Measurements from ENCODE around the gene TFAP2E.

The TFAP2E gene

DNA sequence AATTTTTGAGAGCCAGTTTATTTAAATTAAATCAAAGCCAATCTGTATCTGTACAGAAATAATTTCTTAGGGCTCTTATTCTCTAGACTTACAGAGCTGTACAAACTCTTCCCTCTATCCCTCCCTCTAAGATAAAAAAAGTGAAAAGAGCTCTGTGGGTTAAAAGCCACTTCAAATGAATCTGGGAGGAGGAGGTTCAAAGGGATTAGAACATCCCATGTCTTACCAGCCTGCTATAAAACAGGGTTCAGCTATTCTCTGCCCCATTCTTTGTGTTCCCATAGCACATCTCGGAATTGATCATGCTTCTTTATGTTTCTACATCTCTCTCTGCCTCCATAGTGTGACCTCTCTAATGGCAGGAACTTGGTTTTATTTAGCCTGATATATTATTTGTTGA lies 35.3 kb upstream of the TFAP2E start:
- FAIRE-seq, result no peak
- TF ChIP-seq POU2F2 (IDR thresholded peaks at IDR 0.05; ENCODE audit: low read depth, low read length) (no peak), POLR2AphosphoS5 (IDR thresholded peaks at IDR 0.05; ENCODE audit: low read depth, low read length) (no peak), TAF1 (IDR thresholded peaks at IDR 0.05; ENCODE audit: low read depth, low read length) (no peak), PAX5 (IDR thresholded peaks at IDR 0.05; ENCODE audit: insufficient read depth, low read length, severe bottlenecking) (no peak), POLR2A (IDR thresholded peaks at IDR 0.05; ENCODE audit: low read depth, low read length) (no peak), SPI1 (IDR thresholded peaks at IDR 0.05; ENCODE audit: low read depth, low read length) (no peak)

DNA sequence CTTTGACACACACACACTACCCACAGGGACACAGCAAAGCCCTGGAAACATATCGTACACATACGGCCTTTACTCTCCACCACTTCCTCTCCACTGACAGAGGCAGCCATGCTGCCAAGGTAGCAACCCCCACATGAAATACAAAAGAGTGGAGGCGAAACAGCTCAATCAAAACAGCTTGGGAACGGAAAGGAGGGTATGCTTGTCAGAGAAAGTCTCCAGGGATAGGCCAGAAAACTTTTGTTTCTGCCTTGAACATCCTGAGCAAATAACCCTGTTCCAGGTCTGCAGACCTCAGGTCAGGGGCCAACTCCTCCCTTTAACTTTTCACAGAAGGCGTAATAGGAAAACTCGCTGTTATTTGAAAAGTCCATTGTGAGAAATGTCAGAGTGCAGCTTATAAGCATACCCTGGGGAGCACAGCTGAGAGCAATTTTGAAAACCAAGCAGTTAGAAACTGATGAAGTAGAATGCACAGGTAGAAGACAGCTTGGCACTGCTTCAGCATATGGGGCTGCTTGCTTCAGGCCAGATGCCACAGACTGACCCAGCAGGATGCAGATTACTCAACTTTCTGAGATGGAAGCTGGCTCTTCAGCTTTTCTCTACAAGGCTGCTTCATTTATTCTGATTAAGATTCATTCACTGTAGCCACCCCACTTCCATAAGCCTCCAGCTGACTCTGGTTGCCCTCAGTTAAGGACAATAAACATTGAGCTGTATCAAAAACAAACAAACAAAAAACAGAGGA lies 33.9 kb upstream of the TFAP2E start:
- no peak for TF ChIP-seq POU2F2 (IDR thresholded peaks at IDR 0.05; ENCODE audit: low read depth, low read length)
- TF ChIP-seq POLR2AphosphoS5 (IDR thresholded peaks at IDR 0.05; ENCODE audit: low read depth, low read length), result no peak
- peak; percentile 45; the same call in 1 of the 2 replicates for TF ChIP-seq POLR2A (IDR thresholded peaks at IDR 0.05; ENCODE audit: low read depth, low read length)
- TF ChIP-seq SPI1 (IDR thresholded peaks at IDR 0.05; ENCODE audit: low read depth, low read length), result peak; percentile 81
- peak; percentile 24; the same call in 1 of the 2 replicates for TF ChIP-seq TAF1 (IDR thresholded peaks at IDR 0.05; ENCODE audit: low read depth, low read length)
- TF ChIP-seq PAX5 (IDR thresholded peaks at IDR 0.05; ENCODE audit: insufficient read depth, low read length, severe bottlenecking), result no peak
- FAIRE-seq (no peak), DNase-seq (ENCODE audit: insufficient read length, low spot score) (no peak)

More for the DNA sequence above, 35.3 kb upstream of the TFAP2E start:
- no peak for DNase-seq (ENCODE audit: insufficient read length, low spot score)

DNA sequence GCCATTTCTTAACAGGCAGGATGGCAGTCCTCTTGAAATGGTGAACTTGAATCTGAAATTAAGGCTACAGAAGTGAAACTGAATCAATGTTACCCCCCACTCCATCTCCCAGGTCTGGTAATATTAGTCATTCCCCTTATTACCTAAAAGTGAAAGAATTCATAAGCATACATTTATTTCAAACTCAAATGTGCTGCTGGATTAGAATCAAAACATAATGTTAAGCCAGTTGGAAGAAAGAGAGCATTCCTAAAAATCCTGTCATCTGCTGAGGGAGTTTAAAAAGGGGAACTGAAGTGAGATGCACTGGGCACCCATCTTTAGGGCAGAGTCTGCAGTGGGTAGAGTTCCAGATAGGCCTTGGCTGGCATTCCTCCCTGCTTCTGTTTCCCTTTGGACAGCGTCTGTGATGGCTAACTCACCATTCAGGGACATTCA lies 33.3 kb upstream of the TFAP2E start:
- TF ChIP-seq PAX5 (IDR thresholded peaks at IDR 0.05; ENCODE audit: insufficient read depth, low read length, severe bottlenecking), result no peak
- TF ChIP-seq SPI1 (IDR thresholded peaks at IDR 0.05; ENCODE audit: low read depth, low read length), result peak; percentile 73
- DNase-seq (ENCODE audit: insufficient read length, low spot score) (no peak), FAIRE-seq (peak; percentile 90)

DNA sequence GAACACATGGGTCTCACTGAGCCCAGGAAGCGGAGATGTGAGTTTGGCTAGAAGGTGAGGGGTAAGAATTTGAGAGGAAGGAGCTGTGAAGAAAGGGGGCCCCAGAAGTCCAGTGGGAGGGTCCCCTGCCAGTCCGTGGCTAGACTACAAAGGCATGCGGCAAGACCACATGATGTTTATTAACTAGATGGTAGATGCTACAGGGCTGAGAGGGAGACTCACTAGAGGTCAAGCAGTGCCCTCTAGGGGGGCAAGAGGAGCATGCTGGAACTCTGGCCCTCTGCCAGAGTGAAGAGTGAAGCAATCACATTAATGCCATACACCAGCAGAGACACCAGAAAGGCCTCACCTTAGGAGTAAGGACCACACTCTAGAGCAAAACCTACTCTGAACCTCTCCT lies 28.1 kb upstream of the TFAP2E start:
- DNase-seq (ENCODE audit: insufficient read length, low spot score), result no peak

DNA sequence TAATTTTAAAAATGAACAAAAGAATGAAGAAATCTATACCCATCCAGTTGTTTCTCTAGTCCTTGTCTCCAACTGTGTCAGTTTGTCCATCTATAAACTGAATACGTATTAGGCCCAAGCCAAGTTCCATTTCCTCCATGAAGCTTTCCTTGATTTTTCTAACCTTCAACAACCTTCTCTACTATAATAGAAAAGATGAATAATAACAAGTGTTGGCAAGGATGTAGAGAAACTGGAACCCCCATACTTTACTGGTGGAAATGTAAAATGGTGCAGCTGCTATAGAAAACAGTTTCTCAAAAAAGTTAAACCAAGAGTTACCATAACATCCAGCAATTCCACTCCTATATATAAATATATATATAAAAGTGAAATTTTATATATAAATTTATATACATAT lies 26.5 kb upstream of the TFAP2E start:
- FAIRE-seq (no peak), DNase-seq (ENCODE audit: insufficient read length, low spot score) (no peak)
- TF ChIP-seq PAX5 (IDR thresholded peaks at IDR 0.05; ENCODE audit: insufficient read depth, low read length, severe bottlenecking) (no peak), TAF1 (IDR thresholded peaks at IDR 0.05; ENCODE audit: low read depth, low read length) (no peak), POU2F2 (IDR thresholded peaks at IDR 0.05; ENCODE audit: low read depth, low read length) (no peak), SPI1 (IDR thresholded peaks at IDR 0.05; ENCODE audit: low read depth, low read length) (no peak), POLR2AphosphoS5 (IDR thresholded peaks at IDR 0.05; ENCODE audit: low read depth, low read length) (no peak), POLR2A (IDR thresholded peaks at IDR 0.05; ENCODE audit: low read depth, low read length) (no peak)

More for the DNA sequence above, 28.1 kb upstream of the TFAP2E start:
- TF ChIP-seq PAX5 (IDR thresholded peaks at IDR 0.05; ENCODE audit: insufficient read depth, low read length, severe bottlenecking) (no peak), POLR2AphosphoS5 (IDR thresholded peaks at IDR 0.05; ENCODE audit: low read depth, low read length) (no peak), SPI1 (IDR thresholded peaks at IDR 0.05; ENCODE audit: low read depth, low read length) (no peak), POLR2A (IDR thresholded peaks at IDR 0.05; ENCODE audit: low read depth, low read length) (no peak), POU2F2 (IDR thresholded peaks at IDR 0.05; ENCODE audit: low read depth, low read length) (no peak), TAF1 (IDR thresholded peaks at IDR 0.05; ENCODE audit: low read depth, low read length) (no peak)
- peak; percentile 71 for FAIRE-seq

DNA sequence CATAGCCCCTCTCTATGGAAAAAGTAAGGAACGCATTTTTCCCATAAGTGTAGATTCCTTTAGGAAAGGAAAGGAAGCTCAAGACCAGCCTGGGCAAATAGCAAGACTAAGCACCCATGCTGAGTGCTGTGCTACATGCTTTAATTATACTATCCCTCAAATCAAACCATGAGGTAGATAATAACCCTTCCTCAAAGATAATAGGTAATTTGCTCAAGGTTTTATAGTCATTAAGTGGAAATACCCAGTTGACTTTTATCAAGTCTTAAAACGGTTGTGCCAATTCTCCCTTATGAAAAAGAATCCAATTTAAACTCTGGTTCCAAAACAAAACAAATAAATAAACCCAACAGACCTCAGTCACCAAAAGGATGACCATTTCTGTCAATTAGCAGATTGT lies 19.3 kb upstream of the TFAP2E start:
- no peak for DNase-seq (ENCODE audit: insufficient read length, low spot score)
- TF ChIP-seq TAF1 (IDR thresholded peaks at IDR 0.05; ENCODE audit: low read depth, low read length), result no peak
- TF ChIP-seq SPI1 (IDR thresholded peaks at IDR 0.05; ENCODE audit: low read depth, low read length), result no peak
- no peak for TF ChIP-seq PAX5 (IDR thresholded peaks at IDR 0.05; ENCODE audit: insufficient read depth, low read length, severe bottlenecking)
- no peak for TF ChIP-seq POU2F2 (IDR thresholded peaks at IDR 0.05; ENCODE audit: low read depth, low read length)
- no peak for TF ChIP-seq POLR2AphosphoS5 (IDR thresholded peaks at IDR 0.05; ENCODE audit: low read depth, low read length)
- no peak for FAIRE-seq

DNA sequence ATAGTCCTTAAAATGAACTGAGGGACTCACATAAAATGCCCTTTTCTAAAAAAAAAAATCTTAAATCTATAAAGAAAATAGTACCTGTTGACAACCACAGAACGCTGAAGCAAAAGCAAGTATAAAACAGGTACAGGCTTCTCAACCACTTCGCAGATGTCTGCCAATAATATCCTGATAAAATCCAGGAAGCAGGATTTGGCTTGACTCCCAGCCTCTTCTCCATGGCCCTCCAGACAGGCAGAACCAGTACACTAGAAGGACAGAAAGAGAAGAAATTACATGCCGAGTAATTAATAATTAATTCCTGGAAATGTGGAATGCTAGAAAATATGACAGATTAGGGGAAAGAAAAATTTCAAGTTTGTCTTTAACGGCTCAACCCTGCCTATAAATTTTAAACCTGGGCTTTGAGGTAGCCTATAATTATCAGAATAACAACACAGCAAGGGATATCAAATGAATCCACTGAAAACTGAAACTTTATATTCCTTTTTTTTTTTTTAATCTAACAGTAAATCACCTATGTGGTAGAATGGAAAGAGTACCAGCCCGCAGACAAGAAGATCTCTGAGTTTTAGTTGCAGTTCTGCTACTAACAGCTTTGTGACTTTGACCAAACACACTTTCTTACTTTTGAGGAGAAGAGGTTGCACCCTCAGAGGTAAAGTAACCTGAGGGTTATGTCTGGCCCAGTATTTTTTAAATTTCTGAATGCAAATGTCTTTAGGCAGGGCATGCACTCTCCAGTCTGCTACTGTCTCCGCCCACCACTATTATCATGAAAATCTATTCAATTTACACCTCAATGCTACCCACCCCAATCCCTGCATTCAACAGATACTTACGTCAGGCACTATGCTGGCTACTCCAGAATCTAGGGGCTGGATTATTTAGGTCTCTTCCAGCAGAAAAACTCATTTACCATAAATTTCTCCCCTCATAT lies 18.6 kb upstream of the TFAP2E start:
- DNase-seq (ENCODE audit: insufficient read length, low spot score) (no peak), FAIRE-seq (no peak)
- no peak for TF ChIP-seq POU2F2 (IDR thresholded peaks at IDR 0.05; ENCODE audit: low read depth, low read length)
- no peak for TF ChIP-seq TAF1 (IDR thresholded peaks at IDR 0.05; ENCODE audit: low read depth, low read length)
- TF ChIP-seq POLR2A (IDR thresholded peaks at IDR 0.05; ENCODE audit: low read depth, low read length), result no peak
- TF ChIP-seq POLR2AphosphoS5 (IDR thresholded peaks at IDR 0.05; ENCODE audit: low read depth, low read length), result no peak
- TF ChIP-seq PAX5 (IDR thresholded peaks at IDR 0.05; ENCODE audit: insufficient read depth, low read length, severe bottlenecking), result no peak
- no peak for TF ChIP-seq SPI1 (IDR thresholded peaks at IDR 0.05; ENCODE audit: low read depth, low read length)

DNA sequence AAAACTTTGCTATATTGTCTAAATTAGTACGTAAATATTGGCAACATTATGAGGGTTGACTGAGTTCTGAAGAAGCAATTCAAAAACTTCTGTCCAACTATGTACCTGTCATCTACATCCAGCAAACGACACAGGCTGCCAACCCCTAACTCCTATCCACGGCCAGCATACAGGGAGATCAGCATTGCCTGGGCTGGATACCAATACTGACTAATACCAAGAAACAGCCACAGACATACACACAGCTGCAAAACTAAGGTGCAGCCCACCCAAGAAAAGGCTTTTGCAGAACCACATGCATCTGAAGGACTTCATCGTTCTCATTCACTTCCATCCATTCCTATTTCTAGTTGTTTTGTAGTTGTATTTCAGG lies 17.9 kb upstream of the TFAP2E start:
- no peak for FAIRE-seq
- no peak for DNase-seq (ENCODE audit: insufficient read length, low spot score)
- no peak for TF ChIP-seq POLR2A (IDR thresholded peaks at IDR 0.05; ENCODE audit: low read depth, low read length)
- no peak for TF ChIP-seq SPI1 (IDR thresholded peaks at IDR 0.05; ENCODE audit: low read depth, low read length)
- TF ChIP-seq TAF1 (IDR thresholded peaks at IDR 0.05; ENCODE audit: low read depth, low read length), result no peak
- TF ChIP-seq POLR2AphosphoS5 (IDR thresholded peaks at IDR 0.05; ENCODE audit: low read depth, low read length), result no peak
- no peak for TF ChIP-seq POU2F2 (IDR thresholded peaks at IDR 0.05; ENCODE audit: low read depth, low read length)
- TF ChIP-seq PAX5 (IDR thresholded peaks at IDR 0.05; ENCODE audit: insufficient read depth, low read length, severe bottlenecking), result no peak
